Nephron progenitor cell (in vitro differentiated cells): Measurements from ENCODE around the gene ZNF18.

Experiments
- DNase-seq: peaks from one replicate; pipeline ENCODE4 v3.0.0; 2021
- H3K27ac Mint-ChIP-seq: 2 replicates; pipeline ENCODE4 v1.8.0; 2021; ENCODE audit warnings: mild to moderate bottlenecking, moderate library complexity, mixed read lengths
- H3K27me3 Mint-ChIP-seq: 2 replicates; pipeline ENCODE4 v1.8.0; 2021; ENCODE audit warnings: mild to moderate bottlenecking, low read depth, mixed read lengths; ENCODE audit not compliant: poor library complexity
- H3K36me3 Mint-ChIP-seq: 2 replicates; pipeline ENCODE4 v1.8.0; 2021; ENCODE audit warnings: low read depth, mixed read lengths
- H3K4me1 Mint-ChIP-seq: 2 replicates; pipeline ENCODE4 v1.8.0; 2021; ENCODE audit warnings: mixed read lengths
- H3K4me3 Mint-ChIP-seq: 2 replicates; pipeline ENCODE4 v1.8.0; 2021; ENCODE audit warnings: mild to moderate bottlenecking, moderate library complexity, mixed read lengths
- H3K9me3 Mint-ChIP-seq: 2 replicates; pipeline ENCODE4 v1.8.0; 2021; ENCODE audit warnings: mild to moderate bottlenecking, moderate library complexity, mixed read lengths
- CTCF ChIP-seq: fragments of 200-600 bp; sonication (generic); IDR thresholded peaks from 2 replicates; pipeline ENCODE4 v1.5.0; 2021; ENCODE audit warnings: antibody characterized with exemption

The ZNF18 gene

GRCh38 chr17:11996722-11997146 lies 541 bp downstream of the ZNF18 start:
- Mint-ChIP-seq H3K9me3 (no peaks in the 10 kb centered on the region), H3K4me1 (peaks cover 22% of the 10 kb centered on the region), H3K27ac (peak overlapping the region; percentile 43), H3K4me3 (peak overlapping the region; percentile 90), H3K27me3 (peaks cover 4% of the 10 kb centered on the region), H3K36me3 (peaks cover 15% of the 10 kb centered on the region)
- no peak for DNase-seq
- no peak for TF ChIP-seq CTCF

GRCh38 chr17:11991461-11991860 lies 5.8 kb downstream of the ZNF18 start:
- H3K4me1 Mint-ChIP-seq: peaks cover 16% of the 10 kb centered on the region
- no peak overlapping the region for H3K4me3 Mint-ChIP-seq
- no peak for TF ChIP-seq CTCF
- no peaks in the 10 kb centered on the region for H3K9me3 Mint-ChIP-seq
- DNase-seq: no peak
- peaks cover 49% of the 10 kb centered on the region for H3K36me3 Mint-ChIP-seq
- no peaks in the 10 kb centered on the region for H3K27me3 Mint-ChIP-seq
- H3K27ac Mint-ChIP-seq: no peak overlapping the region

GRCh38 chr17:11990363-11990983 lies 6.8 kb downstream of the ZNF18 start:
- H3K36me3 Mint-ChIP-seq: peaks cover 49% of the 10 kb centered on the region
- H3K27ac Mint-ChIP-seq: peak overlapping the region; percentile 95
- H3K9me3 Mint-ChIP-seq: no peaks in the 10 kb centered on the region
- no peak overlapping the region for H3K4me3 Mint-ChIP-seq
- DNase-seq: no peak
- no peak for TF ChIP-seq CTCF
- H3K27me3 Mint-ChIP-seq: no peaks in the 10 kb centered on the region
- H3K4me1 Mint-ChIP-seq: peaks cover 11% of the 10 kb centered on the region

- peak; percentile 8 for DNase-seq
- peak; percentile 60 for TF ChIP-seq CTCF
- no peak overlapping the region for H3K27ac Mint-ChIP-seq
- H3K4me1 Mint-ChIP-seq: peaks cover 7% of the 10 kb centered on the region
- H3K4me3 Mint-ChIP-seq: no peak overlapping the region
- no peaks in the 10 kb centered on the region for H3K27me3 Mint-ChIP-seq
- H3K9me3 Mint-ChIP-seq: no peaks in the 10 kb centered on the region
- peaks cover 56% of the 10 kb centered on the region for H3K36me3 Mint-ChIP-seq
Observed at GRCh38 chr17:11986942-11987329, 10.3 kb downstream of the ZNF18 start.

GRCh38 chr17:11986179-11986941 lies 10.9 kb downstream of the ZNF18 start:
- Mint-ChIP-seq H3K9me3 (no peaks in the 10 kb centered on the region), H3K27ac (no peak overlapping the region), H3K4me1 (peaks cover 7% of the 10 kb centered on the region), H3K4me3 (no peak overlapping the region), H3K36me3 (peaks cover 57% of the 10 kb centered on the region), H3K27me3 (no peaks in the 10 kb centered on the region)
- DNase-seq: no peak
- no peak for TF ChIP-seq CTCF
